ENCODE measurements around the gene VSX2. TPM values are rescaled to one million over a fixed set of nuclear protein-coding genes. Genes with fewer than 3 reads are reported as not detected.

The VSX2 gene
- total and polyA plus RNA-seq, 7 experiments from 2014 or later: not detected

DNA sequence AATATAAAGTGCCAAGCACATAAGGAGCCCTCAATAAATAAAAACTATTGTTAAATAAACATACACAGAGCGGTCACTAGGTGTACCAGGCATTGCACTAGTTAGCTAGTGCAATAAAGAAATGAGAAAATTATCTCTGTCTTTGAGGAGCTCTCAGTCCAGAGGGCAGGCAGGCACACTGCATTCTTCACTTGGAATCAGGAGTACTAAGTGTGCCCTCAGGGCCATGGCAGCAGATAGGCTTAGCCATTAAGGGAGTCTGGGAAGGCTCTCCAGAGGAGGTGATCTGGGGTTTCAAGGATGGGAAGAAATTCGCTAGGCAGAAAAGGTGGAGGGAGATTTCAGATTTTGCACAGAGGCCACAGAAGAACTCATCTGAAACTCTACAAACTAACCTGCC is 54.4 kb downstream of the VSX2 start:
- H3K36me3 Mint-ChIP-seq: peaks cover under 1 to 36% (median 10%) of the 10 kb centered on the region in 5 donors
- no peaks in the 10 kb centered on the region for H3K4me1 ChIP-seq (ENCODE audit: control insufficient read depth in 2 of 2, insufficient read depth in 2 of 2, low read length in 2 of 2)
- intact Hi-C loops (cut with micrococcal nuclease): no loop called here
- H3K9me3 Mint-ChIP-seq: no peaks in the 10 kb centered on the region
- H3K27me3 ChIP-seq (ENCODE audit: control insufficient read depth in 2 of 2, insufficient read depth in 2 of 2, low read length in 2 of 2): no peaks in the 10 kb centered on the region
- DNase-seq (no peak), ATAC-seq (no peak)
- no peak overlapping the region for H3K4me3 Mint-ChIP-seq
- no peaks in the 10 kb centered on the region for H3K27me3 Mint-ChIP-seq
- H3K4me3 ChIP-seq (ENCODE audit: low read length): no peak overlapping the region
- CTCF ChIA-PET: no interaction called here
- H3K4me1 Mint-ChIP-seq: peaks cover 0 to 15% (median 3%) of the 10 kb centered on the region in 7 donors
- no peak overlapping the region for H3K27ac ChIP-seq (ENCODE audit: low read depth, low read length)
- H3K27ac Mint-ChIP-seq: peak overlapping the region in 2 of 9 donors; percentile 51 to 62
- peaks cover 6 to 91% (median 10%) of the 10 kb centered on the region in 3 experiments for H3K36me3 ChIP-seq (ENCODE audit: control insufficient read depth in 2 of 3, insufficient read depth in 3 of 3, low read length in 3 of 3)
- POLR2A ChIA-PET: no interaction called here
- H3K9me3 ChIP-seq (ENCODE audit: control insufficient read depth in 2 of 3, low read length in 3 of 3): no peaks in the 10 kb centered on the region

DNA sequence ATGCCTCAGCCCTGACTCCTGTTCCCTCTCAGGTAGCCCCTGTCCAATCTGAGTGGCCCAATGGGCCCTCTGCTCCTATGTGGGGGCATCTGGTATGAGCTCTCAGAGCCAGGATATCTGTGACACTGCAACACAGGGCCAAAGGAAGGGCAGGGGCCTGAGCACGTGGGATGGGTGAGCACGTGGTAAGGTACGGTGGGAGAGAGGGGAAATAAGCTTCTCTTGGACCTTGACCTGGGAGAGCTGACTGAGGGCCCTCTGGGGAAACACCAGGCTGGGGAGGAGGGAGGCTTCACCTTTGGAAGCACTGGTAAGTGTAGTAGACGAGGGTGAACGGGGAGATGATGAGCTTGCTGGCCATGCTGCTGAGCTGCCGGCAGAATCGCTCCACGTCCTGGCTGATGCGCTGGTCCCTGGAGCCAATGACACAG is 56.8 kb downstream of the VSX2 start:
- no peak overlapping the region for H3K27ac Mint-ChIP-seq
- no peak overlapping the region for H3K4me3 Mint-ChIP-seq
- intact Hi-C loops (cut with micrococcal nuclease): no loop called here
- H3K9me3 Mint-ChIP-seq: no peaks in the 10 kb centered on the region
- no peaks in the 10 kb centered on the region for H3K27me3 Mint-ChIP-seq
- Histone ChIP-seq H3K9me3 (ENCODE audit: control insufficient read depth in 2 of 3, low read length in 3 of 3) (no peaks in the 10 kb centered on the region), H3K4me1 (ENCODE audit: control insufficient read depth in 2 of 2, insufficient read depth in 2 of 2, low read length in 2 of 2) (peaks cover 0 to 4% of the 10 kb centered on the region in 2 donors), H3K36me3 (ENCODE audit: control insufficient read depth in 2 of 3, insufficient read depth in 3 of 3, low read length in 3 of 3) (peaks cover 6 to 78% (median 8%) of the 10 kb centered on the region in 3 experiments), H3K27me3 (ENCODE audit: control insufficient read depth in 2 of 2, insufficient read depth in 2 of 2, low read length in 2 of 2) (no peaks in the 10 kb centered on the region), H3K4me3 (ENCODE audit: low read length) (no peak overlapping the region), H3K27ac (ENCODE audit: low read depth, low read length) (no peak overlapping the region)
- POLR2A ChIA-PET: no interaction called here
- H3K36me3 Mint-ChIP-seq: peaks cover 4 to 33% (median 15%) of the 10 kb centered on the region in 5 donors
- no peak for DNase-seq
- no peak for ATAC-seq
- peaks cover under 1 to 26% (median 13%) of the 10 kb centered on the region in 7 donors for H3K4me1 Mint-ChIP-seq
- CTCF ChIA-PET: no interaction called here

DNA sequence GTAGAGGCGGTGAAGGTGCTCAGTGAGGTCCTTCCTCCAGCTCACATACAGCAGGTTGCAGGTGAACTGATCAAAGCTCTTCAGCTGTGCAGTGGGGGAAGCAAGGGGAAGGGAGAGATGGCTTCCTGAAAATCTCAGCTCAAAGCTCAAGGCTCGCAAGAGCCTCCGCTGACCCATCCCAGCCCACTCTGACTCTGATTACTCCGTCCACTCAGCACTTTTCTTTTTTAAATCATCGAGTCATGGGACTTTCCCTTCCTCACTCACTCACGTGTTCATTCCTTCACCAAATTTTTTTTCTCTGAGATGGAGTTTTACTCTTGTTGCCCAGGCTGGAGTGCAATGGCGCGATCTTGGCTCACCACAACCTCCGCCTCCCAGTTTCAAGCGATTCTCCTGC is 58.7 kb downstream of the VSX2 start:
- Mint-ChIP-seq H3K9me3 (no peaks in the 10 kb centered on the region), H3K27me3 (no peaks in the 10 kb centered on the region), H3K27ac (peak overlapping the region in 1 of 9 donors; percentile 74), H3K4me3 (no peak overlapping the region), H3K4me1 (peaks cover 14 to 41% (median 25%) of the 10 kb centered on the region in 7 donors), H3K36me3 (peaks cover 4 to 24% (median 10%) of the 10 kb centered on the region in 5 donors)
- POLR2A ChIA-PET: no interaction called here
- DNase-seq (no peak), ATAC-seq (no peak)
- H3K27me3 ChIP-seq (ENCODE audit: control insufficient read depth in 2 of 2, insufficient read depth in 2 of 2, low read length in 2 of 2): no peaks in the 10 kb centered on the region
- H3K36me3 ChIP-seq (ENCODE audit: control insufficient read depth in 2 of 3, insufficient read depth in 3 of 3, low read length in 3 of 3): peaks cover 0 to 64% (median 6%) of the 10 kb centered on the region in 3 experiments
- H3K4me1 ChIP-seq (ENCODE audit: control insufficient read depth in 2 of 2, insufficient read depth in 2 of 2, low read length in 2 of 2): peaks cover 7 to 9% of the 10 kb centered on the region in 2 donors
- H3K9me3 ChIP-seq (ENCODE audit: control insufficient read depth in 2 of 3, low read length in 3 of 3): no peaks in the 10 kb centered on the region
- intact Hi-C loops (cut with micrococcal nuclease): no loop called here
- CTCF ChIA-PET: interaction anchor here (0.5 kb wide), 1 partner anchor 925 kb away, joined by 3 read pairs; no protein-coding TSS in a partner anchor
- no peak overlapping the region for H3K27ac ChIP-seq (ENCODE audit: low read depth, low read length)
- no peak overlapping the region for H3K4me3 ChIP-seq (ENCODE audit: low read length)

DNA sequence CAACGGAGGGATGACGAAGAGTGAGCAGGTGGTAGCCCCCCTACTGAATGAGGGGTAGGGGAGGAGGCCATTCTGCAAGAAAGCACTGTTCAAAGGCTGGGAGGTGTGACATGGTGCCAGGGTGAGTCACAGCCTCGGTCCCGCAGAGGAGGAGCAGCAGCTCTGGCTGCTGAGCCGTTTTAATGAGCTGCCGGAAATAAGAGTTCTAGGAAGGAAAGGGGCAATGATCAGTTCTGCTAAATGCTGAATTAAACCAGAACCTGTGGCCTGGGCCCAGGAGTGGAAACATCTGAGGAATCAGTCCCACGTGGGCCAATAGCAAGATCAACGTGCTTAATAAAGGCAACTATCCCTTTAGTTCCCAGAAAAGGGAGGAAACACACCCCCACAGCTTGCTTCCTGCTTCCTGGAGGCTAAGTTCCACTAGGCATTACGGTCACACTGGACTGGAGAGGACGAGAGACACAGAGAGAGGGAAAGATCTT is 59.9 kb downstream of the VSX2 start:
- Mint-ChIP-seq H3K36me3 (peaks cover 4 to 20% (median 8%) of the 10 kb centered on the region in 5 donors), H3K27me3 (no peaks in the 10 kb centered on the region), H3K4me3 (no peak overlapping the region), H3K9me3 (no peaks in the 10 kb centered on the region), H3K27ac (peak overlapping the region in 5 of 9 donors; percentile 1 to 87 (median 33)), H3K4me1 (peaks cover 18 to 49% (median 33%) of the 10 kb centered on the region in 7 donors)
- ChIA-PET POLR2A (no interaction called here), CTCF (no interaction called here)
- H3K4me1 ChIP-seq (ENCODE audit: control insufficient read depth in 2 of 2, insufficient read depth in 2 of 2, low read length in 2 of 2): peaks cover 17 to 18% of the 10 kb centered on the region in 2 donors
- H3K27ac ChIP-seq (ENCODE audit: low read depth, low read length): no peak overlapping the region
- ATAC-seq: no peak
- H3K9me3 ChIP-seq (ENCODE audit: control insufficient read depth in 2 of 3, low read length in 3 of 3): no peaks in the 10 kb centered on the region
- no peak for DNase-seq
- H3K4me3 ChIP-seq (ENCODE audit: low read length): no peak overlapping the region
- intact Hi-C loops (cut with micrococcal nuclease): no loop called here
- H3K27me3 ChIP-seq (ENCODE audit: control insufficient read depth in 2 of 2, insufficient read depth in 2 of 2, low read length in 2 of 2): no peaks in the 10 kb centered on the region
- H3K36me3 ChIP-seq (ENCODE audit: control insufficient read depth in 2 of 3, insufficient read depth in 3 of 3, low read length in 3 of 3): peaks cover 0 to 55% (median 6%) of the 10 kb centered on the region in 3 experiments

DNA sequence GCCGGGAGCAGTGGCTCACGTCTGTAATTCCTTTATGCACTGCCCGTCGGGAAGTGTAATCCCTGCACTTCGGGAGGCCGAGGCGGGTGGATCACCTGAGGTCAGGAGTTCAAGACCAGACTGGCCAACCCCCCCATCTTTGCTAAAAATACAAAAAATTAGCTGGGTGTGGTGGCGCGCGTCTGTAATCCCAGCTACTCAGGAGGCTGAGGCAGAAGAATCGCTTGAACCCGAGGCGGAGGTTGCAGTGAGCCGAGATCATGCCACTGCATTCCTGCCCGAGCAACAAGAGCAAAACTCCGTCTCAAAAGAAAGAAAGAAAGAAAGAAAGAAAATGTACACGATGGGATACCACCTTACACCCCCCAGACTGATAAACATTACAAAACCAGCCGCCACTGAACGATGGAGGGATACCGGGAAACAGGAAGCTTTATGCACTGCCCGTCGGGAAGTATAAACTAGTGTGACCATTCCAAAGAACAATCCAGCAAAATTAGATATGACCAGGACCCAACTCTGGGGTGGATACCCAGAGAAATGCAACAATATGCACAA is 62.4 kb downstream of the VSX2 start:
- intact Hi-C loops (cut with micrococcal nuclease): loop anchor here (1.0 to 10.0 kb wide), 7 partner anchors 44 to 1243 kb away; partner anchors contain the start of genes RBM25 (in 2 of the 2), ALDH6A1 (in 1 of the 2), DNAL1 (in 1 of the 2) and EIF2B2 (in 1 of the 2)
- H3K27ac ChIP-seq (ENCODE audit: low read depth, low read length): peak overlapping the region; percentile 77
- no peaks in the 10 kb centered on the region for H3K9me3 Mint-ChIP-seq
- POLR2A ChIA-PET: interaction anchor here (0.9 kb wide), 1 partner anchor 18 kb away, joined by 4 read pairs; no protein-coding TSS in a partner anchor
- DNase-seq (peak in 1 of 9 donors; percentile 5), ATAC-seq (no peak)
- H3K9me3 ChIP-seq (ENCODE audit: control insufficient read depth in 2 of 3, low read length in 3 of 3): no peaks in the 10 kb centered on the region
- peaks cover 18 to 52% (median 33%) of the 10 kb centered on the region in 7 donors for H3K4me1 Mint-ChIP-seq
- H3K27ac Mint-ChIP-seq: peak overlapping the region; percentile 81 to 99 (median 96)
- peak overlapping the region; percentile 87 for H3K4me3 ChIP-seq (ENCODE audit: low read length)
- no peaks in the 10 kb centered on the region for H3K27me3 Mint-ChIP-seq
- peaks cover 4 to 20% (median 8%) of the 10 kb centered on the region in 5 donors for H3K36me3 Mint-ChIP-seq
- H3K4me3 Mint-ChIP-seq: peak overlapping the region; percentile 90 to 100 (median 96)
- peaks cover 0 to 32% (median 0%) of the 10 kb centered on the region in 3 experiments for H3K36me3 ChIP-seq (ENCODE audit: control insufficient read depth in 2 of 3, insufficient read depth in 3 of 3, low read length in 3 of 3)
- no peaks in the 10 kb centered on the region for H3K27me3 ChIP-seq (ENCODE audit: control insufficient read depth in 2 of 2, insufficient read depth in 2 of 2, low read length in 2 of 2)
- H3K4me1 ChIP-seq (ENCODE audit: control insufficient read depth in 2 of 2, insufficient read depth in 2 of 2, low read length in 2 of 2): peaks cover 17 to 19% of the 10 kb centered on the region in 2 donors
- CTCF ChIA-PET: no interaction called here

DNA sequence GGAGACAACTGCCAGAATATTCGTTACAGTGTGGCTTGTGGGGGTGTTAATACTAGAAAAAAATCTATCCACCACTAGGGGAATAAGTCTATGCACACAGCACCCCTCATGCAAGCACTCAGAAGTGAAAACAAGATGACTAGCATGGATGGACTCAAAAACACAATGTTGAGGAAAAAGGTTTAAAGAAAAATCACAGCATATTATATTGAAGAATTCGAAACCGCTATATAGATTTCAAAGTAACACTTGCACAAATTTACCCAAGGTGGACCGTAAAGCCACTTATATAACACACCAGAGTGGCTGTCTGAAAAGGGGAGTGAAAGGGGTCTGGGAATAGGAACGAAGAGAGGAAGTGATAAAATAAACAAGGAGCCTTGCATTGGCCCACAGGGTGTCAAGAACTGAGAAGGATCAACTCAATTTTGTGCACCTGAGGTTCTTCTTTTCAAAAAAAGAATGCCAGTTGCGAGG is 62.9 kb downstream of the VSX2 start:
- ATAC-seq: peak; percentile 81
- DNase-seq: peak in 7 of 9 donors; percentile 39 to 70 (median 60)
- Histone ChIP-seq H3K4me1 (ENCODE audit: control insufficient read depth in 2 of 2, insufficient read depth in 2 of 2, low read length in 2 of 2) (peaks cover 17 to 19% of the 10 kb centered on the region in 2 donors), H3K27ac (ENCODE audit: low read depth, low read length) (peak overlapping the region; percentile 77), H3K36me3 (ENCODE audit: control insufficient read depth in 2 of 3, insufficient read depth in 3 of 3, low read length in 3 of 3) (peaks cover 0 to 27% (median 0%) of the 10 kb centered on the region in 3 experiments), H3K4me3 (ENCODE audit: low read length) (peak overlapping the region; percentile 87), H3K9me3 (ENCODE audit: control insufficient read depth in 2 of 3, low read length in 3 of 3) (no peaks in the 10 kb centered on the region), H3K27me3 (ENCODE audit: control insufficient read depth in 2 of 2, insufficient read depth in 2 of 2, low read length in 2 of 2) (no peaks in the 10 kb centered on the region)
- POLR2A ChIA-PET: interaction anchor here (0.9 kb wide), 1 partner anchor 18 kb away, joined by 4 read pairs; no protein-coding TSS in a partner anchor
- Mint-ChIP-seq H3K27me3 (no peaks in the 10 kb centered on the region), H3K4me3 (peak overlapping the region; percentile 90 to 100 (median 96)), H3K4me1 (peaks cover 18 to 52% (median 33%) of the 10 kb centered on the region in 7 donors), H3K9me3 (no peaks in the 10 kb centered on the region), H3K36me3 (peaks cover 4 to 20% (median 7%) of the 10 kb centered on the region in 5 donors), H3K27ac (peak overlapping the region; percentile 81 to 99 (median 96))
- CTCF ChIA-PET: no interaction called here
- intact Hi-C loops (cut with micrococcal nuclease): loop anchor here (1.0 to 10.0 kb wide), 7 partner anchors 45 to 1243 kb away; partner anchors contain the start of genes RBM25 (in 2 of the 2), ALDH6A1 (in 1 of the 2), DNAL1 (in 1 of the 2) and EIF2B2 (in 1 of the 2)
